ENCODE measurements around the gene E4F1.

E4F1 gene

GRCh38 chr16:2275476-2276367 lies 52.3 kb downstream of the E4F1 start:
- DNase-seq (ENCODE audit: low read depth): no peak

DNA sequence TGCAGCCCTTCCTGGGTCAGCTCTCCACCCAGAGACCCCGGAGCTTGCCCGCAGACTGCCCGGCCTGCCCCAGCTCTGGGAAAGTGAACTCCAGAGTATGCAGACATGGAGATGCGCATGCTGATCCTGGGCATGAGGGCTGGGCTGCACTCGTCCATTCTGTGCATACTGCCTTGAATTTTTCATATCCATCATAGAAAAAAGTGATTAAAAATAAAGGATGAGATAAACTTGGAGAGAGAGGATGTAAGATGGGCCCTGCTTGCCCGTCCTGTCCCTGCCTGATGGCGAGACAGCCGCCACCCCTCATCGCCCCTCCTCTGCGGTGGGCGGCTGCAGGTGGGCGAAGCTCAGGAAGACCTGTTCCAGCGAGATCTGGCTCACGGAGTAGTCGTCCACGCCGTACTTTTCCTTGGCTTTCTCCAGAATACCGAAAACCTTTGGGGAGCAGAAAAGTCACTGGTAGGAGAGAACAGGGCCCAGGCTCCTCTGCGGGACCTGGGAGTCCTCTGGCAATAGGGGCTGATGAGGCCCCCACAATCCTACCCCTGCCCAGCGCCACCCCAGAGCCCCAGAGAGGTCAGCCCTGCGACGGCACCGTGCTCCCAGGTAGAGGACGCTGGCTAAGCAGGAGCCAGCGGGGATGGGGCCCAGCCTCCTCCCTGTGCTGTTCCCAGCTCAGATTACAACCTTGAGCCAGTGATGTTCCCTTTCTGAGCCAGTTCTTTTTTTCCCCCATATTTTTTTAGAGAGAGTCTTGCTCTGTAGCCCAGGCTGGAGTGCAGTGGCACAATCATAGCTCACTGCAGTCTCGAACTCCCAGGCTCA lies 53.2 kb downstream of the E4F1 start:
- no peak for DNase-seq (ENCODE audit: low read depth)

DNA sequence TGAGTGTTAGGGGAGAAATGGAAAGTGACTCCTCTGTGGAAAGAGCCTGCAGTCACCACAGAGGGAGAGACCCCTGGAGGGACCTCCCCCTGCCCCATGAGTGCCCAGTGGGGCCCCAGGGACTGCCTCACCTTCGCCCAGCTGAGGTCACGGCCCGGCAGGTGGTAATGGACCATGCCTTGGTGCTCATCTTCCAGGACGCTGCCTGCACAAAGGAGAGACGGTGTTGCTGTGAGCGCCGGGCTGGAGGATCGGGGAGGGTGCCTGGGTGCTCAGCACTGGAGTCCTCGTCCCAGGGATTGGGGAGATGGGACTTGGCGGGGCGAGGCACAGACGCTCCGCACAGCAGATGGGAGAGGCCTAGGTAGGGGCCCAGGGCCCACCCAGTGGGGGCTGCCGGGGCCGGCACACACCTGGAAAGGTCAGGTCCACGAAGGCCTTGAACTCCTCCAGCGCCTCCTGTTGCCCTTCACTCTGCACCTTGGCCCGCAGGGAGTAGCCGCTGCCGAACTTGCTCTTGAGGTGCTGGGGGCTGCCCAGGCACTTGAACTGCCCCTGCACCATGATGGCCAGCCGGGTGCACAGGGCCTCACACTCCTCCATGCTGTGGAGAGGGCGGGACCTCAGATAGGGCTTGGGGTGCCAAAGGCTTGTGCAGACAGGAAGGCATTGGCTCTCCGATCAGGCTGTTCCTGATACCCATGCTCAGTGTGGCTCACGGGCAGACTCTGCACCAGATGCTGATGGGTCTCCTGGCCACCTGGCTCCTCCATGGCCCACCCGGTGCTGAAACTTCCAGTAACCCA lies 54.3 kb downstream of the E4F1 start:
- no peak for DNase-seq (ENCODE audit: low read depth)

GRCh38 chr16:2278272-2278608 lies 54.8 kb downstream of the E4F1 start:
- DNase-seq (ENCODE audit: low read depth): no peak

GRCh38 chr16:2278956-2279800 lies 55.8 kb downstream of the E4F1 start:
- no peak for DNase-seq (ENCODE audit: low read depth)

DNA sequence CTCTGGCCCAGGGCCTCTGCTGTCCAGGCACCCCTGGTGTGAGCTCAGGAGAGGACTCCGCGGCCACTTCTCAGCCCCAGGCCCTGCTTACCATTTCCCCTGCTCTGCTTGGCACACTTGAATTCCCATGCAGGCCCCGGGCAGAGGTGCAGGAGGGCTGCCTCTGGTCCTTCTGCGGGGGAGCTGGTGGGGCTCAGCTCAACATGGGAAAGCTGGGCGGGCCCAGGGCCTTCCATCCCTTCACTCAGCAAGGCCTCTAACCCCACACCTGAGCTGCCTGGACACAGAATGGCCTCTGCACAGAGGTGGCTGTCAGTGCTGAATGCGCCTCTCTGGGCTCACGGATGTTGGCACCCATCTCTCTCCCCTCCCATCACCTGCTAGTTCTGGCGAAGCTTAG lies 57.1 kb downstream of the E4F1 start:
- DNase-seq (ENCODE audit: low read depth): no peak

- DNase-seq (ENCODE audit: low read depth): no peak
These were observed 57.7 kb downstream of the E4F1 start for GRCh38 chr16:2280981-2281542.

DNA sequence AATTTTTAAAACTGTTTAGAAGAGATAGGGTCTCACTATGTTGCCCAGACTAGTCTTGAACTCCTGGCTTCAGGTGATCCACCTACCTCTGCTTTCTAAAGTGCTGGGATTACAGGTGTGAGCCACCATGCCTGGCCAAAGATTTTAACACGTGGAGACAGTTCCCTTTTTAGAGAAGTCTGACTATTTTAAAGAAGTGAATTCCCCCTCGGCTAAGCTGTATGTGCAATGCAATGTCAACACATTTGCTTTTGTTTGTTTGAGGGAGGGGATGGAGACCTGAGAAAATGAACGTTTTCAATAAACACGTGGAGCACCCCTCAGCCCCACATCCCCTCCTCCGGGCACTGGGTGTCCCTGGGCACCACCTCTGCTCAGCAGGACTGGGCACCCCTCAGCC lies 58.9 kb downstream of the E4F1 start:
- DNase-seq (ENCODE audit: low read depth): no peak

DNA sequence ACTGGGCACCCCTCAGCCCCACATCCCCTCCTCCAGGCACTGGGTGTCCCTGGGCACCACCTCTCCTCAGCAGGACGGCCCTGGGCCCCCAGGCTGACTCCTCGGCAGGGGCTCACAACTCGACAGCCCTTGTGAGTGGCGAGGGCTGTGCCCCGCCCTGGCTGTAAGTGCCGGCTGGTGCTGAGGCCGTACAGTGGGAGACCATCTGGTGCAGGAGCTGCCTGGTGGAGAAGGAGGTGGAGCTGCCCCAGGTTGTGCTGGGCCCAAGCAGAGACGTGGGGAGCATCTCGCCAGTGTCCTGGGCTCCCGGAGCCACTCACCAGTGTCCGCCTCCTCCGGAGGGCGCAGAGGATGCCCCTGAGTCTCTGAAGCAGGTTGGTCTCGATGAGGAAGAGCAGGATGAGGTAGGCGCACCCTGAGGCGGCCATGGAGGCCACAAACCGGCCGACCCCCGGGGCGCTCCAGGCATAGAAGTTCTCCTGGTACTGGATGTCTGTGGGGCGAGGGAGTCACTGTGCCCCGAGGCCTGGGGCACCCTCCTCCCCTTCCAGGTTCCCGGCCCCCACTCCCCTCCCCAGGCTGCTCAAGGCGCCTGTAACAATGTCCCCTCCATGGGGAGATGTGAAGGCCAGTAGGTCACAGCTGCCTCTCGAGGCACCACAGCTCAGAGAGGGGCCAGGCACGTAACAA lies 59.6 kb downstream of the E4F1 start:
- no peak for DNase-seq (ENCODE audit: low read depth)

DNA sequence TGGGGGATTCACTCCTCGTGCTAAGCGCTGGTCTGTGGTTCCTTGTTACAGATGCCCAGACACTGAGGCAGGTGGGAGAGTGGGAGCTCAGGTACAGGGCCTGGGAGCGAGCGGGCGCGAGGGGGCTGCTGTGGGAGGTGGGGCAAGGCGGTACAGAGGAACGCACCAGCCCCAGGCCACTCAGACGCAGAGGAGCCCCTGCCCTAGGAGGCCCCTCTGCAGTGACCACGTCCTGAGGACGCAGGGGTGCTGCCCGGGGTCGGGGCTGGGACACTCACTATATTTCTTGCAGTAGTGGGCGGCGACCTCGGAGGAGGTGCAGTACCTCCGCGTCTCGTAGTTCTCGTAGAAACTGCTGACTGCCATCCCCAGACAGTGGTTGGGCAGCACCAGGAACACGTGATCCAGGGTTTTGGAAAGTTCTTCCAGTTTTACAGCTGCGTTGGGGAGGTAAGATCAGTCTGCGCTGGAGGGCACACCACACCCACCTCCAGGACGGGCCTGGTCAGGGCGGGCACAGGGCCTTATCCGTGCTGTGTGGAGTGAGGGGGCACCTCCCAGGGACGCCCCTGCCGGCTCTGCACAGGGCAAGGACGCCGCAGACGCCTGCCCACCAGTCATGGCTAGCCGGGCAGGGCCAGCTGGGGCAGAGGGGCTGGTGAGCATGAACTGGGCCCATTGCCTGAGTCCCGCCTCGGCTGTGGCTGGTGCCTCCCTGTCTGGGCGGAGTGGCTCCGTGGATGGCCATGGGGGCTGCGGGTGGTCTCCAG lies 60.8 kb downstream of the E4F1 start:
- DNase-seq (ENCODE audit: low read depth): no peak

GRCh38 chr16:2284797-2285576 lies 61.6 kb downstream of the E4F1 start:
- no peak for DNase-seq (ENCODE audit: low read depth)

Measured in stimulated activated CD8-positive, alpha-beta memory T cell treated with anti-CD3 and anti-CD28 coated beads, Interleukin-15, amount 100 ng/mL, for 24 hours (primary cell).